Neuronal stem cell (in vitro differentiated cells): ENCODE results near the gene EIF4E1B.

ENCODE experiments used
- DNase-seq: peaks from one replicate; pipeline ENCODE4 v3.0.0-alpha.2; 2013; ENCODE audit warnings: low spot score
- H2AFZ ChIP-seq: one replicate; pipeline ENCODE4 v1.6.1; 2013; ENCODE audit warnings: mild to moderate bottlenecking, low read length, inconsistent platforms
- H2AK5ac ChIP-seq: 2 replicates; pipeline ENCODE4 v1.6.1; 2013; ENCODE audit warnings: low read depth, mild to moderate bottlenecking, inconsistent platforms, low read length, moderate library complexity, mixed read lengths
- H2BK120ac ChIP-seq: 2 replicates; pipeline ENCODE4 v1.6.1; 2013; ENCODE audit warnings: low read depth, mild to moderate bottlenecking, inconsistent platforms, low read length, moderate library complexity, mixed read lengths
- H2BK12ac ChIP-seq: one replicate; pipeline ENCODE4 v1.6.1; 2013; ENCODE audit warnings: low read length, inconsistent platforms
- H2BK15ac ChIP-seq: 2 replicates; pipeline ENCODE4 v1.6.1; 2013; ENCODE audit warnings: mild to moderate bottlenecking, low read length, inconsistent platforms, mixed read lengths
- H2BK5ac ChIP-seq: one replicate; pipeline ENCODE4 v1.6.1; 2013; ENCODE audit warnings: inconsistent platforms, mild to moderate bottlenecking, low read length, moderate library complexity
- H3K14ac ChIP-seq: one replicate; pipeline ENCODE4 v1.6.1; 2013; ENCODE audit warnings: low read length, inconsistent platforms
- H3K18ac ChIP-seq: 2 replicates; pipeline ENCODE4 v1.6.1; 2013; ENCODE audit warnings: low read length, inconsistent platforms
- H3K23ac ChIP-seq: 2 replicates; pipeline ENCODE4 v1.6.1; 2013; ENCODE audit warnings: low read depth, mild to moderate bottlenecking, mixed read lengths, low read length, inconsistent platforms; ENCODE audit not compliant: poor library complexity
- H3K27ac ChIP-seq: replicated peaks from 3 replicates; pipeline ENCODE4 v1.5.1; 2013; ENCODE audit warnings: low read length, inconsistent platforms
- H3K27me3 ChIP-seq, 3 experiments: 2 replicates each; pipeline ENCODE4 v1.6.1; 2013; ENCODE audit warnings: low read length in 3 of 3, mild to moderate bottlenecking in 2 of 3, inconsistent platforms in 1 of 3, low read depth in 1 of 3, mixed read lengths in 1 of 3, moderate library complexity in 1 of 3; ENCODE audit not compliant: control insufficient read depth in 3 of 3, insufficient read depth in 3 of 3
- H3K36me3 ChIP-seq, 2 donors: replicated peaks in 1 of 2; 2 replicates each; pipeline ENCODE4 v1.6.1; 2013; ENCODE audit warnings: low read length in 2 of 2; ENCODE audit not compliant: control insufficient read depth in 2 of 2, insufficient read depth in 2 of 2
- H3K4ac ChIP-seq: 2 replicates; pipeline ENCODE4 v1.6.1; 2013; ENCODE audit warnings: inconsistent platforms, mild to moderate bottlenecking, low read length, moderate library complexity
- H3K4me1 ChIP-seq, 2 donors: 1 replicate in 1 of 2; 2 replicates in 1 of 2; pipeline ENCODE4 v1.6.1; 2013; ENCODE audit warnings: low read length in 2 of 2, low read depth in 1 of 2; ENCODE audit not compliant: control insufficient read depth in 2 of 2, insufficient read depth in 1 of 2
- H3K4me2 ChIP-seq: one replicate; pipeline ENCODE4 v1.6.1; 2013; ENCODE audit warnings: mild to moderate bottlenecking, low read length, inconsistent platforms; ENCODE audit not compliant: insufficient read depth, poor library complexity, severe bottlenecking
- H3K4me3 ChIP-seq, 2 donors: 2 replicates each; pipeline ENCODE4 v1.5.1; 2013; ENCODE audit warnings: low read length in 2 of 2, mild to moderate bottlenecking in 2 of 2, inconsistent platforms in 1 of 2, moderate library complexity in 1 of 2
- H3K79me1 ChIP-seq: one replicate; pipeline ENCODE4 v1.6.1; 2013; ENCODE audit warnings: low read depth, mild to moderate bottlenecking, inconsistent platforms, low read length, moderate library complexity
- H3K9ac ChIP-seq: one replicate; pipeline ENCODE4 v1.6.1; 2013; ENCODE audit warnings: mild to moderate bottlenecking, low read depth, low read length, inconsistent platforms; ENCODE audit not compliant: poor library complexity
- H3K9me3 ChIP-seq, 2 donors: replicated peaks in 1 of 2; 2 replicates each; pipeline versions ENCODE3 to v1.6.1; 2013; ENCODE audit warnings: low read length in 2 of 2, mild to moderate bottlenecking in 2 of 2, inconsistent platforms in 1 of 2, low read depth in 1 of 2, mixed read lengths in 1 of 2, moderate library complexity in 1 of 2; ENCODE audit not compliant: control insufficient read depth in 2 of 2, insufficient read depth in 1 of 2
- H4K8ac ChIP-seq: one replicate; pipeline ENCODE4 v1.6.1; 2013; ENCODE audit warnings: low read depth, mild to moderate bottlenecking, inconsistent platforms, low read length, moderate library complexity
- H4K91ac ChIP-seq: one replicate; pipeline ENCODE4 v1.6.1; 2013; ENCODE audit warnings: low read length, low read depth, mild to moderate bottlenecking, inconsistent platforms; ENCODE audit not compliant: poor library complexity
- whole genome bisulfite sequencing, 2 donors: extraction: QIAGEN DNeasy Blood & Tissue Kit; methylation state at CpG; one replicate each; pipeline ENCODE4 v1.1.7; 2013; ENCODE audit warnings: missing lambda C conversion rate in 2 of 2, mixed read lengths in 1 of 2; ENCODE audit not compliant: insufficient read length in 2 of 2, insufficient replicate concordance in 1 of 2; ENCODE audit errors: extremely low coverage in 2 of 2; 5-methylcytosine and 5-hydroxymethylcytosine counted together

Gene EIF4E1B

GRCh38 chr5:176679365-176680225 lies 49.1 kb downstream of the EIF4E1B start:
- H3K27ac ChIP-seq, result no peak overlapping the region
- peak overlapping the region; percentile 91 for H3K14ac ChIP-seq
- H2AFZ ChIP-seq, result no peak overlapping the region
- no peak overlapping the region for H2BK120ac ChIP-seq
- no peaks in the 10 kb centered on the region for H3K36me3 ChIP-seq
- peak overlapping the region; percentile 36 for H3K4me2 ChIP-seq
- no peaks in the 10 kb centered on the region for H3K79me1 ChIP-seq
- peak overlapping the region; percentile 47 for H3K9ac ChIP-seq
- peak overlapping the region; percentile 84 for H3K18ac ChIP-seq
- H2BK5ac ChIP-seq, result no peak overlapping the region
- peak overlapping the region; percentile 13 for H4K91ac ChIP-seq
- H3K4ac ChIP-seq, result no peak overlapping the region
- no peaks in the 10 kb centered on the region for H3K9me3 ChIP-seq
- H4K8ac ChIP-seq, result no peak overlapping the region
- DNase-seq, result no peak
- H3K23ac ChIP-seq, result no peak overlapping the region
- WGBS, 2 donors, result no CpG with 5 or more reads among the region's 31 CpGs
- H2BK15ac ChIP-seq, result peak overlapping the region; percentile 45
- peak overlapping the region in 1 of 2 donors; percentile 52 for H3K4me3 ChIP-seq
- H3K4me1 ChIP-seq, result peaks cover 0 to 4% of the 10 kb centered on the region in 2 donors
- peak overlapping the region; percentile 86 for H2AK5ac ChIP-seq
- no peak overlapping the region for H2BK12ac ChIP-seq
- H3K27me3 ChIP-seq, result peaks cover 0 to 70% (median 26%) of the 10 kb centered on the region in 3 experiments

GRCh38 chr5:176680226-176680563 lies 49.7 kb downstream of the EIF4E1B start:
- Histone ChIP-seq H2AK5ac (peak overlapping the region; percentile 74), H3K9ac (no peak overlapping the region), H3K27ac (no peak overlapping the region), H2BK120ac (no peak overlapping the region), H3K79me1 (no peaks in the 10 kb centered on the region), H3K14ac (no peak overlapping the region), H3K4ac (no peak overlapping the region), H3K9me3 (no peaks in the 10 kb centered on the region), H3K4me3 (no peak overlapping the region), H2BK12ac (no peak overlapping the region), H4K91ac (no peak overlapping the region), H3K36me3 (no peaks in the 10 kb centered on the region), H4K8ac (no peak overlapping the region), H3K4me2 (peak overlapping the region; percentile 36), H3K23ac (peak overlapping the region; percentile 10), H2BK15ac (peak overlapping the region; percentile 45), H2AFZ (no peak overlapping the region), H3K27me3 (peaks cover 0 to 73% (median 26%) of the 10 kb centered on the region in 3 experiments), H3K18ac (peak overlapping the region; percentile 84), H2BK5ac (no peak overlapping the region), H3K4me1 (peaks cover 0 to 2% of the 10 kb centered on the region in 2 donors)
- no CpG with 5 or more reads among the region's 33 CpGs for WGBS, 2 donors
- no peak for DNase-seq

- no CpG with 5 or more reads among the region's 6 CpGs for WGBS, 2 donors
- Histone ChIP-seq H2BK12ac (no peak overlapping the region), H2BK120ac (no peak overlapping the region), H3K4ac (no peak overlapping the region), H3K4me2 (no peak overlapping the region), H3K23ac (no peak overlapping the region), H3K27me3 (peaks cover 0 to 71% (median 26%) of the 10 kb centered on the region in 3 experiments), H2AK5ac (no peak overlapping the region), H3K18ac (no peak overlapping the region), H4K91ac (no peak overlapping the region), H2BK5ac (no peak overlapping the region), H3K36me3 (no peaks in the 10 kb centered on the region), H3K9ac (no peak overlapping the region), H3K27ac (no peak overlapping the region), H3K14ac (no peak overlapping the region), H4K8ac (no peak overlapping the region), H2BK15ac (no peak overlapping the region), H3K9me3 (no peaks in the 10 kb centered on the region), H2AFZ (no peak overlapping the region), H3K79me1 (no peaks in the 10 kb centered on the region), H3K4me1 (no peaks in the 10 kb centered on the region), H3K4me3 (no peak overlapping the region)
- no peak for DNase-seq
Measured at GRCh38 chr5:176682016-176682531, 51.6 kb downstream of the EIF4E1B start.

GRCh38 chr5:176685010-176685409 lies 54.5 kb downstream of the EIF4E1B start:
- Histone ChIP-seq H2AK5ac (no peak overlapping the region), H3K4me3 (no peak overlapping the region), H3K27me3 (peaks cover 0 to 47% (median 12%) of the 10 kb centered on the region in 3 experiments), H3K23ac (no peak overlapping the region), H3K79me1 (no peaks in the 10 kb centered on the region), H3K27ac (no peak overlapping the region), H2BK12ac (no peak overlapping the region), H3K4me1 (peaks cover 0 to 9% of the 10 kb centered on the region in 2 donors), H3K9me3 (no peaks in the 10 kb centered on the region), H3K4me2 (no peak overlapping the region), H3K18ac (no peak overlapping the region), H2BK120ac (no peak overlapping the region), H4K91ac (no peak overlapping the region), H3K4ac (no peak overlapping the region), H2BK15ac (no peak overlapping the region), H3K14ac (no peak overlapping the region), H3K9ac (no peak overlapping the region), H2AFZ (no peak overlapping the region), H4K8ac (no peak overlapping the region), H2BK5ac (no peak overlapping the region), H3K36me3 (no peaks in the 10 kb centered on the region)
- DNase-seq, result no peak
